SK-N-MC (cell line): Measurements from ENCODE around the gene SEL1L3.

ENCODE experiments used
- DNase-seq: peaks from one replicate; pipeline ENCODE4 v3.0.0-alpha.2; 2011; ENCODE audit warnings: low read depth, low spot score
- H3K27ac ChIP-seq: fragments of 200-600 bp; sonication (generic); 2 replicates; pipeline ENCODE4 v1.5.1; 2016; ENCODE audit warnings: mixed run types
- H3K36me3 ChIP-seq: fragments of 200-600 bp; sonication (generic); 2 replicates; pipeline ENCODE4 v1.6.1; 2017; ENCODE audit warnings: antibody characterized with exemption, low read length, mixed read lengths; ENCODE audit not compliant: insufficient read depth
- H3K4me3 ChIP-seq: fragments of 200-600 bp; sonication (generic); 2 replicates; pipeline ENCODE4 v1.5.1; 2016
- H3K9ac ChIP-seq: fragments of 200-600 bp; sonication (generic); 2 replicates; pipeline ENCODE4 v1.8.0; 2017; ENCODE audit warnings: mixed run types, mixed read lengths; ENCODE audit not compliant: insufficient read length
- H3K9me3 ChIP-seq: fragments of 200-600 bp; sonication (generic); 2 replicates; pipeline ENCODE4 v1.6.1; 2017; ENCODE audit warnings: low read depth, mild to moderate bottlenecking, antibody characterized with exemption, low read length, moderate library complexity, mixed read lengths
- EZH2 ChIP-seq: fragments of 200-600 bp; sonication (generic); IDR thresholded peaks from one replicate; pipeline ENCODE4 v1.6.1; 2017; ENCODE audit warnings: antibody characterized with exemption
- FOXP2 ChIP-seq: optimal IDR thresholded peaks from 2 replicates; pipeline ENCODE3; 2011; ENCODE audit warnings: mild to moderate bottlenecking, moderate library complexity; ENCODE audit not compliant: insufficient read depth; ENCODE audit errors: extremely low read length, control extremely low read depth
- POLR2AphosphoS5 ChIP-seq: IDR thresholded peaks from 2 replicates; pipeline ENCODE4 v1.6.1; 2012; ENCODE audit warnings: mild to moderate bottlenecking, low read depth, low read length, borderline replicate concordance

Gene SEL1L3

GRCh38 chr4:25797136-25797535 is 65.7 kb downstream of the SEL1L3 start:
- H3K27ac ChIP-seq, result no peak overlapping the region
- H3K9ac ChIP-seq, result no peak overlapping the region

GRCh38 chr4:25795566-25796454 is 67.0 kb downstream of the SEL1L3 start:
- peaks cover 10% of the 10 kb centered on the region; the same call in 1 of the 2 replicates for H3K36me3 ChIP-seq
- no peaks in the 10 kb centered on the region for H3K9me3 ChIP-seq
- no peak for DNase-seq
- H3K4me3 ChIP-seq, result no peak overlapping the region
- H3K27ac ChIP-seq, result no peak overlapping the region
- no peak overlapping the region for H3K9ac ChIP-seq
- TF ChIP-seq FOXP2 (no peak), EZH2 (no peak)

More at GRCh38 chr4:25797136-25797535, 65.7 kb downstream of the SEL1L3 start:
- no peak for DNase-seq
- H3K36me3 ChIP-seq, result peaks cover 10% of the 10 kb centered on the region; the same call in 1 of the 2 replicates
- no peak overlapping the region for H3K4me3 ChIP-seq
- no peak for TF ChIP-seq FOXP2
- no peak for TF ChIP-seq EZH2
- no peak for TF ChIP-seq POLR2AphosphoS5
- H3K9me3 ChIP-seq, result no peaks in the 10 kb centered on the region

DNA sequence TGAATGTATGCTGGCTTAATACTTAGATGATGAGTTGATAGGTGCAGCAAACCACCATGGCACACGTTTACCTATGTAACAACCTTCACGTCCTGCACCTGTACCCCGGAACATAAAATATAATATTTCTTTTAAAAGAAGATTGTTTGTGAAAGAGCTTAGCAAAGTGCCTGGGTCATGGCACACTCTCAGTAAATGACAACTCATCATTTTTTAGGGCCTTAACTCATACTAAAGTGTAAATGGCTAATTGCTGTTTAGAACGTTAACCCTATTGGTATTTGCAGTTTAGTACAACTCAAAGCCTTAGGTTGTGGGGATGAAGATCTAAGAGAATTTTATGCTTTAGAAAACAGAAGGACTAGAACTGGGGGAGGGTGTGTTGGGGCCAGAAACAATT is 67.7 kb downstream of the SEL1L3 start:
- Histone ChIP-seq H3K27ac (no peak overlapping the region), H3K36me3 (peaks cover 10% of the 10 kb centered on the region; the same call in 1 of the 2 replicates), H3K9ac (no peak overlapping the region), H3K4me3 (no peak overlapping the region), H3K9me3 (no peaks in the 10 kb centered on the region)
- TF ChIP-seq POLR2AphosphoS5 (no peak), FOXP2 (no peak), EZH2 (no peak)
- DNase-seq, result no peak

DNA sequence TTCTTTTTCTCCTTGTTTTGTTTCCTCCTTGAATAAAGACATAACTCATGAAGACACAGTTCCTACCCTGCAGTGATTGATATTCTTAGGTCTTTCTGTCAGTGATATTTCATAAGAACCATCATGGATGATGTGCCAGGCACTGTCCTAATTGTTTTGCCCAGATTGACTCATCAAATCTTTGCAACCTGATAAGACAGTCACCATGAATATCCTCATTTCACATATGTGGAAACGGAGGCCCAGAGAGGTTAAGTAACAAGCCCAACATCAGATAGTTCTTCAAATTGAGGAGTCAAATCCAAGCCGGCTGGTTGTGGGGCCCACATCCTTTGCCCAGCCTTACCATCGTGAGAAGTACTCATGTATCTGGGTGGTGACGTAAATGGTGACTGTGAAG is 69.9 kb downstream of the SEL1L3 start:
- Histone ChIP-seq H3K36me3 (peaks cover 10% of the 10 kb centered on the region; the same call in 1 of the 2 replicates), H3K27ac (no peak overlapping the region), H3K9me3 (no peaks in the 10 kb centered on the region), H3K4me3 (no peak overlapping the region), H3K9ac (no peak overlapping the region)
- no peak for DNase-seq
- TF ChIP-seq FOXP2 (no peak), EZH2 (no peak), POLR2AphosphoS5 (no peak)

- no peak for DNase-seq
- TF ChIP-seq EZH2 (no peak), FOXP2 (no peak), POLR2AphosphoS5 (no peak)
- Histone ChIP-seq H3K9ac (no peak overlapping the region), H3K9me3 (no peaks in the 10 kb centered on the region), H3K4me3 (no peak overlapping the region), H3K27ac (no peak overlapping the region), H3K36me3 (peaks cover 10% of the 10 kb centered on the region; the same call in 1 of the 2 replicates)
Measured at GRCh38 chr4:25792200-25792791, 70.5 kb downstream of the SEL1L3 start.

- Histone ChIP-seq H3K36me3 (peaks cover 6% of the 10 kb centered on the region; the same call in 1 of the 2 replicates), H3K4me3 (no peak overlapping the region), H3K27ac (peak overlapping the region; percentile 31; the same call in 1 of the 2 replicates), H3K9ac (no peak overlapping the region), H3K9me3 (no peaks in the 10 kb centered on the region)
- no peak for DNase-seq
- TF ChIP-seq FOXP2, result no peak
Measured at GRCh38 chr4:25790024-25790423, 72.8 kb downstream of the SEL1L3 start.

- no peak overlapping the region for H3K9ac ChIP-seq
Measured at GRCh38 chr4:25788703-25789238, 74.0 kb downstream of the SEL1L3 start.

GRCh38 chr4:25786497-25787065 is 76.2 kb downstream of the SEL1L3 start:
- Histone ChIP-seq H3K9ac (no peak overlapping the region), H3K36me3 (peaks cover 5% of the 10 kb centered on the region; the same call in 1 of the 2 replicates), H3K4me3 (no peak overlapping the region), H3K9me3 (no peaks in the 10 kb centered on the region), H3K27ac (no peak overlapping the region)
- no peak for TF ChIP-seq FOXP2
- TF ChIP-seq EZH2, result no peak
- TF ChIP-seq POLR2AphosphoS5, result no peak
- DNase-seq, result no peak

More at GRCh38 chr4:25788703-25789238, 74.0 kb downstream of the SEL1L3 start:
- no peak overlapping the region for H3K4me3 ChIP-seq
- H3K9me3 ChIP-seq, result no peaks in the 10 kb centered on the region
- DNase-seq, result no peak
- peaks cover 3% of the 10 kb centered on the region; the same call in 1 of the 2 replicates for H3K36me3 ChIP-seq
- no peak overlapping the region for H3K27ac ChIP-seq
- TF ChIP-seq POLR2AphosphoS5 (no peak), EZH2 (no peak), FOXP2 (no peak)
